HFF-Myc (cell line): ENCODE results near the gene RET.
A peak's percentile ranks its signal among the peaks of the same experiment; 100 is the strongest.
"Not testable (repeated sequence)": the region's sequence is repeated elsewhere in the genome, so short reads cannot be mapped to it uniquely, and the experiment has no call there.

Experiments
- DNase-seq: peaks from one replicate; pipeline ENCODE4 v3.0.0-alpha.2; 2011; ENCODE audit warnings: low read depth; ENCODE audit errors: extremely low read depth
- H3K4me3 ChIP-seq: replicated peaks from 2 replicates; pipeline ENCODE4 v1.5.1; 2011; ENCODE audit warnings: low read depth, mild to moderate bottlenecking, control low read depth, low read length
- TF ChIP-seq, protein P1 (sequence below): IDR thresholded peaks from 2 replicates; pipeline ENCODE4 v1.5.1; 2012; ENCODE audit warnings: mild to moderate bottlenecking, low read depth, low read length, control low read depth; ENCODE audit errors: missing control alignments

Gene RET

GRCh38 chr10:43137717-43138020 is 60.8 kb downstream of the RET start:
- H3K4me3 ChIP-seq: peak overlapping the region; percentile 78
- DNase-seq: no peak
- TF ChIP-seq, protein P1, sequence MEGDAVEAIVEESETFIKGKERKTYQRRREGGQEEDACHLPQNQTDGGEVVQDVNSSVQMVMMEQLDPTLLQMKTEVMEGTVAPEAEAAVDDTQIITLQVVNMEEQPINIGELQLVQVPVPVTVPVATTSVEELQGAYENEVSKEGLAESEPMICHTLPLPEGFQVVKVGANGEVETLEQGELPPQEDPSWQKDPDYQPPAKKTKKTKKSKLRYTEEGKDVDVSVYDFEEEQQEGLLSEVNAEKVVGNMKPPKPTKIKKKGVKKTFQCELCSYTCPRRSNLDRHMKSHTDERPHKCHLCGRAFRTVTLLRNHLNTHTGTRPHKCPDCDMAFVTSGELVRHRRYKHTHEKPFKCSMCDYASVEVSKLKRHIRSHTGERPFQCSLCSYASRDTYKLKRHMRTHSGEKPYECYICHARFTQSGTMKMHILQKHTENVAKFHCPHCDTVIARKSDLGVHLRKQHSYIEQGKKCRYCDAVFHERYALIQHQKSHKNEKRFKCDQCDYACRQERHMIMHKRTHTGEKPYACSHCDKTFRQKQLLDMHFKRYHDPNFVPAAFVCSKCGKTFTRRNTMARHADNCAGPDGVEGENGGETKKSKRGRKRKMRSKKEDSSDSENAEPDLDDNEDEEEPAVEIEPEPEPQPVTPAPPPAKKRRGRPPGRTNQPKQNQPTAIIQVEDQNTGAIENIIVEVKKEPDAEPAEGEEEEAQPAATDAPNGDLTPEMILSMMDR: no peak

GRCh38 chr10:43138021-43138756 is 61.3 kb downstream of the RET start, which contains the start of gene CSGALNACT2:
CSGALNACT2 (plus strand) TSS chr10:43138445; CDS start chr10:43155150, 16,705 bp downstream.
- TF ChIP-seq, protein P1: no peak
- H3K4me3 ChIP-seq: peak within 1 kb of the TSS; percentile 78

DNA sequence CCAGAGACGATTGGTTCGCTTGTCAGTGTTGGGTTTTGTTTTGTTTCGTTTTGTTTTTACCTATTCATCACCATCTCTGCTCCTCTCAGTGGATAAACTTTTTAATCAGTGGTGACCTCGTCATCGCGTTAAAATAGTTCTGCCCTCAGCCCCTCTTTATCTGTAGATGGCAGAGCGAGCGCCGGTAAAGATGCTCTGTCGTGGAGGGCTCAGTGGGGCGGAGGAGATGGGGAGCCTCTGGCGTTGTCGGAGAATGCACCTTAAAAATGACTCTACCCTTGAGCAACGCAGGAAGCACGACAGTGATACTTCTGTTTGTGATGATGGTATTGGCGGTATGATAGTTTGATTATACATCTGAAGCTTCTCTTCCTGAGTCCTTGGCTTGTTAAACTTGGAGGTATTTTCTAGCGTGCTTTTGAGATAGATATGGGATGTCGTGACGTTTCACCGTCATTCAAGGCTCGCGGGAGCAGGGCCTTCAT is 61.9 kb downstream of the RET start:
- DNase-seq: no peak

More at GRCh38 chr10:43138021-43138756, 61.3 kb downstream of the RET start, which contains the start of gene CSGALNACT2:
- peak; percentile 57 for DNase-seq

GRCh38 chr10:43141421-43141820 is 64.6 kb downstream of the RET start:
- TF ChIP-seq, protein P1: no peak
- H3K4me3 ChIP-seq: no peak overlapping the region
- DNase-seq: no peak

More for the DNA sequence above, 61.9 kb downstream of the RET start:
- peak overlapping the region; percentile 78 for H3K4me3 ChIP-seq
- TF ChIP-seq, protein P1: no peak

DNA sequence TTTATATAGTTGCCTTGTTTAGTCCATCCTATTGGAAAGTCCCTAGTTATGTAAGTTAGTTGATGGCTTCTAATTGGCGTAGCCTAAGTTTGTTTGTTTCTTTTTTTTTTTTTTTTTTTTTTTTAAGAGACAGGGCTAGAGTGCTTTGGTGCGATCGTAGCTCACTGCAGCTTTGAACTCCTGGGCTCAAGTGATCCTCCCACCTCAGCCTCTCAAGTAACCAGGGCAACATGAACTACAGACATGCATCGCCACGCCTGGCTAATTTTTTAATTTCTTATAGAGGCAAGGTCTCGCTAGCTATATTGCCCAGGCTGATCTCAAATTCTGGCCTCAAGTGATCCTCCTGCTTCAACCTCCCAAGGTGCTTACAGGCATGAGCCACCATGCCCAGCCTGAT is 68.4 kb downstream of the RET start:
- DNase-seq: no peak

DNA sequence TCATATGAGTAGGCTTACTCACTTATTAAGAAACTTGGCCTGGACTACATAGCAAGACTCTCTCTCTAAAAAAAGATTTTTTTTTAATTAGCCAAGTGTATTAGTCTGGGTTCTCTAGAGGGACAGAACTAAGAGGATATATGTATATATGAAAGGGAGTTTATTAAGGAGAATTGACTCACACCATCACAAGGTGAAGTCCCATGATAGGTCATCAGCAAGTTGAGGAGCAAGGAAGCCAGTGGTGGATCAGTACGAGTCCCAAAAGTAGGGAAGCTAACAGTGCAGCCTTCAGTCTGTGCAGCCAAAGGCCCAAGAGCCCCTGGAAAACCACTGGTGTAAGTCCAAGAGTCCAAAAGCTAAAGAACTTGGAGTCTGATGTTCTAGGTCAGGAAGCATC is 69.1 kb downstream of the RET start:
- not testable (repeated sequence) for H3K4me3 ChIP-seq, DNase-seq

More for the DNA sequence above, 68.4 kb downstream of the RET start:
- TF ChIP-seq, protein P1: no peak
- no peak overlapping the region for H3K4me3 ChIP-seq

DNA sequence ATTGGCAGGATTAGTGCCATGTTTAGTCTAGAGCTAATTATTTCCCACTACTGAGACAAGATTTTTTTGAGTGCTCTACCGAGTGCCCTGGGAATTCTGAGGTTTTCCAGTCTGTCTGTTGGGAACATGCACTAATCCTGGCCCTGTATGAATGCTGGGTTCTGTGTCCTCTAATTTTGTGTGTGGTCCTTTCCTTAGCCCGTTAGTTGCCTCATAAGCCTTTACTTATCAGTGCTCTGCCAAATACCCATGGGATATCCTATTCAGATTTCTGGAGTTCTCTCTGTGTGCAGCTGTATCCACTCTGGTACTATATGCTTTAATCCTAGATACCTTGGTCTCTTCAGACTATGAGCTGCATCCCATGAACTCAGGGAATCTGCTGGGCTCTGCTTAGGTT is 74.5 kb downstream of the RET start:
- TF ChIP-seq, protein P1: no peak
- DNase-seq: no peak
- no peak overlapping the region for H3K4me3 ChIP-seq
